CD4-positive, alpha-beta T cell (primary cell): Measurements from ENCODE around the gene SIGLEC6. TPM values are rescaled to one million over a fixed set of nuclear protein-coding genes. Genes with fewer than 3 reads are reported as not detected.
A peak's percentile ranks its signal among the peaks of the same experiment; 100 is the strongest.

Experiments
- ATAC-seq: fragments of 200-7000 bp; cut with Tn5 transposase; one replicate; pipeline ENCODE4 v1.10.0; 2022; ENCODE audit warnings: mild to moderate bottlenecking; ENCODE audit not compliant: poor library complexity
- CTCF ChIA-PET: fragments of 350-600 bp; sonication (Branson Sonifier 250); formaldehyde crosslinking; loops from one replicate; lab custom pipeline; 2021; ENCODE audit warnings: antibody characterized with exemption, inconsistent platforms; lab: Charles Lee
- POLR2A ChIA-PET: fragments of 350-600 bp; sonication (Branson Sonifier 250); formaldehyde crosslinking; loops from one replicate; lab custom pipeline; 2021; ENCODE audit warnings: antibody characterized with exemption, inconsistent platforms; lab: Charles Lee
- DNase-seq, 14 experiments: peaks; one replicate each; pipeline ENCODE4 v3.0.0-alpha.2; 2013 to 2020; ENCODE audit warnings: mixed read lengths in 2 of 14
- H3K27ac ChIP-seq, 2 donors: one replicate each; pipeline versions ENCODE4 v1.5.1 to v1.7.0; 2013; ENCODE audit warnings: low read length in 2 of 2, low read depth in 1 of 2, mild to moderate bottlenecking in 1 of 2
- H3K27me3 ChIP-seq, 2 experiments: 1 replicate in 1 of 2; 2 replicates in 1 of 2; pipeline versions ENCODE4 v1.6.1 to v1.7.0; 2013; ENCODE audit warnings: low read length in 2 of 2, control low read depth in 1 of 2, mild to moderate bottlenecking in 1 of 2, moderate library complexity in 1 of 2; ENCODE audit not compliant: insufficient read depth in 2 of 2, control insufficient read depth in 1 of 2
- H3K36me3 ChIP-seq: one replicate; pipeline ENCODE4 v1.6.1; 2013; ENCODE audit warnings: low read length, control low read depth; ENCODE audit not compliant: insufficient read depth
- H3K4me1 ChIP-seq: one replicate; pipeline ENCODE4 v1.6.1; 2013; ENCODE audit warnings: low read length, control low read depth; ENCODE audit not compliant: insufficient read depth
- H3K4me3 ChIP-seq: one replicate; pipeline ENCODE4 v1.5.1; 2013; ENCODE audit warnings: mild to moderate bottlenecking, low read length, moderate library complexity
- H3K9me3 ChIP-seq, 2 experiments: 1 replicate in 1 of 2; 2 replicates in 1 of 2; pipeline versions ENCODE4 v1.6.1 to v1.7.0; 2013; ENCODE audit warnings: low read length in 2 of 2, mild to moderate bottlenecking in 2 of 2, control low read depth in 1 of 2, moderate library complexity in 1 of 2; ENCODE audit not compliant: control insufficient read depth in 1 of 2, insufficient read depth in 1 of 2
- H3K27ac Mint-ChIP-seq: one replicate; pipeline ENCODE4 v1.8.0; 2020; ENCODE audit warnings: mixed read lengths
- H3K27me3 Mint-ChIP-seq: one replicate; pipeline ENCODE4 v1.8.0; 2021; ENCODE audit warnings: mixed read lengths
- H3K36me3 Mint-ChIP-seq: one replicate; pipeline ENCODE4 v1.8.0; 2021; ENCODE audit warnings: low read depth, mixed read lengths
- H3K4me1 Mint-ChIP-seq: one replicate; pipeline ENCODE4 v1.8.0; 2021; ENCODE audit warnings: low read depth, mixed read lengths
- H3K4me3 Mint-ChIP-seq: one replicate; pipeline ENCODE4 v1.8.0; 2020; ENCODE audit warnings: mild to moderate bottlenecking, mixed read lengths
- H3K9me3 Mint-ChIP-seq: one replicate; pipeline ENCODE4 v1.8.0; 2020; ENCODE audit warnings: mixed read lengths
- CTCF ChIP-seq: fragments of 200-600 bp; IDR thresholded peaks from one replicate; pipeline ENCODE4 v1.8.0; 2022; ENCODE audit warnings: antibody characterized with exemption, mild to moderate bottlenecking
- intact Hi-C, 2 experiments: fragments of 100-400 bp; cut with DNase I in 1 of 2; cut with micrococcal nuclease in 1 of 2; formaldehyde crosslinking; loops; one replicate each; pipeline versions ENCODE4 v1.15.1 to v1.9.0; 2023 to 2025; cut with DNase I, micrococcal nuclease
- total RNA-seq, 174 experiments: library from RNA in 2 of 174; stranded (reverse) in 2 of 174; gene quantifications; one replicate each; pipeline ENCODE4 v1.2.3 and lab custom pipeline; 2021 to 2026

Gene SIGLEC6
- total RNA-seq, 2 experiments from 2014 or later, result 0.14 to 0.36 TPM

GRCh38 chr19:51514866-51515481, 16.5 kb downstream of the SIGLEC6 start:
- H3K27me3 Mint-ChIP-seq, result peaks cover 65% of the 10 kb centered on the region
- ATAC-seq (no peak), DNase-seq (peak in 7 of 14 experiments; percentile 4 to 70 (median 17))
- intact Hi-C loops, result loop anchor here (1.0 to 5.0 kb wide), 4 partner anchors 93 to 176 kb away; no protein-coding TSS in a partner anchor
- no peak overlapping the region for H3K4me3 Mint-ChIP-seq
- Histone ChIP-seq H3K36me3 (no peaks in the 10 kb centered on the region), H3K27me3 (peaks cover 0 to 7% of the 10 kb centered on the region in 2 experiments), H3K9me3 (no peaks in the 10 kb centered on the region), H3K4me3 (no peak overlapping the region), H3K4me1 (no peaks in the 10 kb centered on the region), H3K27ac (no peak overlapping the region)
- H3K27ac Mint-ChIP-seq, result no peak overlapping the region
- no peaks in the 10 kb centered on the region for H3K36me3 Mint-ChIP-seq
- no peaks in the 10 kb centered on the region for H3K9me3 Mint-ChIP-seq
- CTCF ChIA-PET, result interaction anchor here (0.6 to 2.1 kb wide), 5 partner anchors 8 to 977 kb away, joined by 3 to 6 read pairs (median 3); no protein-coding TSS in a partner anchor
- POLR2A ChIA-PET, result interaction anchor here (0.6 kb wide), 1 partner anchor 121 kb away, joined by 3 read pairs; no protein-coding TSS in a partner anchor
- H3K4me1 Mint-ChIP-seq, result no peaks in the 10 kb centered on the region
- TF ChIP-seq CTCF, result peak; percentile 93

- H3K27me3 ChIP-seq, result peaks cover 0 to 4% of the 10 kb centered on the region in 2 experiments
- no peak for DNase-seq
- no peaks in the 10 kb centered on the region for H3K36me3 ChIP-seq
- Mint-ChIP-seq H3K9me3 (no peaks in the 10 kb centered on the region), H3K36me3 (no peaks in the 10 kb centered on the region), H3K27ac (no peak overlapping the region), H3K4me3 (no peak overlapping the region), H3K4me1 (no peaks in the 10 kb centered on the region), H3K27me3 (peaks cover 68% of the 10 kb centered on the region)
- intact Hi-C loops, result loop anchor here in 1 of 2 experiments (2.0 kb wide), 1 partner anchor 175 kb away; no protein-coding TSS in a partner anchor
- H3K4me1 ChIP-seq, result no peaks in the 10 kb centered on the region
- TF ChIP-seq CTCF, result no peak
- ATAC-seq, result no peak
- H3K9me3 ChIP-seq, result peaks cover 0 to 2% of the 10 kb centered on the region in 2 experiments
- ChIA-PET POLR2A (no interaction called here), CTCF (interaction anchor here (0.7 to 2.1 kb wide), 3 partner anchors 41 to 92 kb away, joined by 3 to 6 read pairs (median 4); no protein-coding TSS in a partner anchor)
- H3K27ac ChIP-seq, result no peak overlapping the region
- H3K4me3 ChIP-seq, result no peak overlapping the region
Observed at GRCh38 chr19:51513968-51514367, 17.5 kb downstream of the SIGLEC6 start.

GRCh38 chr19:51511353-51511752, 20.1 kb downstream of the SIGLEC6 start:
- POLR2A ChIA-PET, result no interaction called here
- no peaks in the 10 kb centered on the region for H3K36me3 ChIP-seq
- Mint-ChIP-seq H3K4me3 (no peak overlapping the region), H3K27me3 (peaks cover 51% of the 10 kb centered on the region), H3K36me3 (no peaks in the 10 kb centered on the region), H3K27ac (no peak overlapping the region), H3K9me3 (no peaks in the 10 kb centered on the region), H3K4me1 (no peaks in the 10 kb centered on the region)
- no peak for TF ChIP-seq CTCF
- intact Hi-C loops, result no loop called here
- H3K9me3 ChIP-seq, result peaks cover 0 to 6% of the 10 kb centered on the region in 2 experiments
- H3K4me3 ChIP-seq, result no peak overlapping the region
- peaks cover 0 to 8% of the 10 kb centered on the region in 2 experiments for H3K27me3 ChIP-seq
- ATAC-seq (no peak), DNase-seq (no peak)
- CTCF ChIA-PET, result no interaction called here
- no peak overlapping the region for H3K27ac ChIP-seq
- H3K4me1 ChIP-seq, result no peaks in the 10 kb centered on the region
